IMR-90 (cell line): ENCODE measurements around the gene AGAP2. TPM values are rescaled to one million over a fixed set of nuclear protein-coding genes. Genes with fewer than 3 reads are reported as not detected.

ENCODE experiments used
- microRNA-seq, 2 experiments: library from miRNA; stranded (forward) in 1 of 2; unstranded in 1 of 2; fragments of 10-50 nt in 1 of 2; fragments of <30 nt in 1 of 2; gene quantifications in 1 of 2; microRNA quantifications in 1 of 2; one replicate each; pipeline versions ENCODE3 to v1.1.0; 2013 to 2020; ENCODE audit not compliant: insufficient read depth in 1 of 2, insufficient read length in 1 of 2, unreplicated experiment in 1 of 2
- polyA plus RNA-seq, 3 experiments: library from polyadenylated mRNA; depleted of rRNA; stranded (reverse); fragments of >200 nt; gene quantifications; 2 replicates each; pipeline ENCODE4 v1.2.3, GENCODE V29; 2012; ENCODE audit warnings: low replicate concordance in 1 of 3
- total RNA-seq: library from RNA; depleted of rRNA; stranded (reverse); fragments of >200 nt; gene quantifications from 2 replicates; pipeline ENCODE4 v1.2.3, GENCODE V29; 2012; rRNA removed

Gene AGAP2
- total and polyA plus RNA-seq, 2 of the 4 experiments (the other 2 are of a cell fraction): 0.03 to 0.18 TPM

Small RNA genes within 50 kb of the gene (microRNA-seq; reads per million reads assigned to microRNA genes)
- not detected for gene MIR6759 (ENCODE audit: unreplicated experiment)

Other genes with a start within 250 kb of the AGAP2 start
- 12.2 and 19.4 TPM in 2 replicates for gene DDIT3, start 218.2 kb downstream of the AGAP2 start, total RNA-seq
- gene DDIT3, start 218.2 kb downstream of the AGAP2 start, polyA plus RNA-seq (2012; rRNA removed): 29.8 and 54.4 TPM in 2 replicates
- gene MBD6, start 215.9 kb downstream of the AGAP2 start, total RNA-seq: 0.90 and 1.4 TPM in 2 replicates
- gene MBD6, start 215.9 kb downstream of the AGAP2 start, polyA plus RNA-seq (2012; rRNA removed): 7.9 and 9.3 TPM in 2 replicates
- gene DCTN2, start 191.6 kb downstream of the AGAP2 start, total RNA-seq: 114 and 125 TPM in 2 replicates
- 107 and 130 TPM in 2 replicates for gene DCTN2, start 191.6 kb downstream of the AGAP2 start, polyA plus RNA-seq (2012; rRNA removed)
- under 0.01 and 0.18 TPM in 2 replicates for gene KIF5A, start 188.7 kb downstream of the AGAP2 start, total RNA-seq
- 0.09 and 0.15 TPM in 2 replicates for gene KIF5A, start 188.7 kb downstream of the AGAP2 start, polyA plus RNA-seq (2012; rRNA removed)
- 12.5 and 14.4 TPM in 2 replicates for gene PIP4K2C, start 147.6 kb downstream of the AGAP2 start, total RNA-seq
- 20.0 and 23.1 TPM in 2 replicates for gene PIP4K2C, start 147.6 kb downstream of the AGAP2 start, polyA plus RNA-seq (2012; rRNA removed)
- gene DTX3, start 133.9 kb downstream of the AGAP2 start, total RNA-seq: 2.8 and 2.9 TPM in 2 replicates
- 13.1 and 14.6 TPM in 2 replicates for gene DTX3, start 133.9 kb downstream of the AGAP2 start, polyA plus RNA-seq (2012; rRNA removed)
- gene ARHGEF25, start 127.3 kb downstream of the AGAP2 start, total RNA-seq: 6.3 and 7.8 TPM in 2 replicates
- 17.1 and 17.9 TPM in 2 replicates for gene ARHGEF25, start 127.3 kb downstream of the AGAP2 start, polyA plus RNA-seq (2012; rRNA removed)
- 0.18 and 0.28 TPM in 2 replicates for gene B4GALNT1, start 105.5 kb downstream of the AGAP2 start, total RNA-seq
- 0.62 and 0.66 TPM in 2 replicates for gene B4GALNT1, start 105.5 kb downstream of the AGAP2 start, polyA plus RNA-seq (2012; rRNA removed)
- 159 and 182 TPM in 2 replicates for gene OS9, start 44.6 kb downstream of the AGAP2 start, total RNA-seq
- 188 and 272 TPM in 2 replicates for gene OS9, start 44.6 kb downstream of the AGAP2 start, polyA plus RNA-seq (2012; rRNA removed)
- gene TSPAN31, start 6.3 kb upstream of the AGAP2 start, total RNA-seq: 51.1 and 71.2 TPM in 2 replicates
- gene TSPAN31, start 6.3 kb upstream of the AGAP2 start, polyA plus RNA-seq (2012; rRNA removed): 9.9 and 12.3 TPM in 2 replicates
- 239 and 297 TPM in 2 replicates for gene CDK4, start 13.6 kb upstream of the AGAP2 start, total RNA-seq
- 252 and 261 TPM in 2 replicates for gene CDK4, start 13.6 kb upstream of the AGAP2 start, polyA plus RNA-seq (2012; rRNA removed)
- gene MARCHF9, start 16.4 kb upstream of the AGAP2 start, total RNA-seq: 1.1 TPM in 2 replicates
- gene MARCHF9, start 16.4 kb upstream of the AGAP2 start, polyA plus RNA-seq (2012; rRNA removed): 4.7 and 5.4 TPM in 2 replicates
- gene CYP27B1, start 28.3 kb upstream of the AGAP2 start, total RNA-seq: 0.36 and 0.56 TPM in 2 replicates
- gene CYP27B1, start 28.3 kb upstream of the AGAP2 start, polyA plus RNA-seq (2012; rRNA removed): 0.80 and 1.3 TPM in 2 replicates
- 10.8 and 12.4 TPM in 2 replicates for gene METTL1, start 33.4 kb upstream of the AGAP2 start, total RNA-seq
- gene METTL1, start 33.4 kb upstream of the AGAP2 start, polyA plus RNA-seq (2012; rRNA removed): 27.5 and 31.4 TPM in 2 replicates
- gene EEF1AKMT3, start 33.9 kb upstream of the AGAP2 start, total RNA-seq: 3.2 and 3.6 TPM in 2 replicates
- gene EEF1AKMT3, start 33.9 kb upstream of the AGAP2 start, polyA plus RNA-seq (2012; rRNA removed): 7.6 and 8.1 TPM in 2 replicates
- gene TSFM, start 44.0 kb upstream of the AGAP2 start, total RNA-seq: 10.8 and 11.5 TPM in 2 replicates
- 14.0 and 16.3 TPM in 2 replicates for gene TSFM, start 44.0 kb upstream of the AGAP2 start, polyA plus RNA-seq (2012; rRNA removed)
- gene AVIL, start 80.0 kb upstream of the AGAP2 start, total RNA-seq: 1.1 and 1.3 TPM in 2 replicates
- gene AVIL, start 80.0 kb upstream of the AGAP2 start, polyA plus RNA-seq (2012; rRNA removed): 2.1 and 2.5 TPM in 2 replicates
- gene CTDSP2, start 108.0 kb upstream of the AGAP2 start, total RNA-seq: 79.4 and 114 TPM in 2 replicates
- gene CTDSP2, start 108.0 kb upstream of the AGAP2 start, polyA plus RNA-seq (2012; rRNA removed): 150 and 156 TPM in 2 replicates
- gene ATP23, start 202.8 kb upstream of the AGAP2 start, total RNA-seq: 7.2 TPM in 2 replicates
- gene ATP23, start 202.8 kb upstream of the AGAP2 start, polyA plus RNA-seq (2012; rRNA removed): 5.4 and 6.4 TPM in 2 replicates